ENCODE measurements around the gene ADAMTSL3. TPM values are rescaled to one million over a fixed set of nuclear protein-coding genes. Genes with fewer than 3 reads are reported as not detected.
"Not testable (repeated sequence)": the region's sequence is repeated elsewhere in the genome, so short reads cannot be mapped to it uniquely, and the experiment has no call there.

ADAMTSL3 gene
- total RNA-seq, 8 experiments from 2014 or later = 0.08 to 53.7 (median 0.32) TPM

- Histone ChIP-seq H3K27ac (no peak overlapping the region), H3K4me1 (replicated peaks in 1 of 2) (no peaks in the 10 kb centered on the region), H3K4me3 (no peak overlapping the region)
- in situ Hi-C loops (cut with MboI; ENCODE audit: low pct_unique_long_range_greater_than_20kb in 2 of 9, low sequenced_read_pairs in 9 of 9, unreplicated experiment in 9 of 9) = no loop called here
- no peak for ATAC-seq (replicated peaks in 6 of 8)
- 55 to 94% (median 80%) methylated on average over 1 to 3 of the region's 3 CpGs; no CpG with 5 or more reads in 3 of the 10 experiments for WGBS, 10 experiments
These were observed 289.1 kb downstream of the ADAMTSL3 start for GRCh38 chr15:83943043-83943442.

GRCh38 chr15:83943849-83944404 lies 290.0 kb downstream of the ADAMTSL3 start:
- 45 to 100% (median 74%) methylated on average over 2 to 4 of the region's 4 CpGs; no CpG with 5 or more reads in 2 of the 10 experiments for WGBS, 10 experiments
- H3K27ac ChIP-seq = no peak overlapping the region
- ATAC-seq (replicated peaks in 6 of 8) = no peak
- no peaks in the 10 kb centered on the region for H3K4me1 ChIP-seq (replicated peaks in 1 of 2)
- in situ Hi-C loops (cut with MboI; ENCODE audit: low pct_unique_long_range_greater_than_20kb in 2 of 9, low sequenced_read_pairs in 9 of 9, unreplicated experiment in 9 of 9) = no loop called here
- H3K4me3 ChIP-seq = no peak overlapping the region

GRCh38 chr15:83947156-83947555 lies 293.2 kb downstream of the ADAMTSL3 start:
- Histone ChIP-seq H3K4me1 (replicated peaks in 1 of 2) (no peaks in the 10 kb centered on the region), H3K4me3 (no peak overlapping the region), H3K27ac (no peak overlapping the region)
- WGBS, 10 experiments = 0 to 78% (median 30%) methylated on average over 1 to 4 of the region's 4 CpGs; no CpG with 5 or more reads in 5 of the 10 experiments
- no peak for ATAC-seq (replicated peaks in 6 of 8)
- in situ Hi-C loops (cut with MboI; ENCODE audit: low pct_unique_long_range_greater_than_20kb in 2 of 9, low sequenced_read_pairs in 9 of 9, unreplicated experiment in 9 of 9) = no loop called here

- ATAC-seq (replicated peaks in 6 of 8) = no peak
- no peak overlapping the region for H3K4me3 ChIP-seq
- in situ Hi-C loops (cut with MboI; ENCODE audit: low pct_unique_long_range_greater_than_20kb in 2 of 9, low sequenced_read_pairs in 9 of 9, unreplicated experiment in 9 of 9) = no loop called here
These were observed 300.6 kb downstream of the ADAMTSL3 start for GRCh38 chr15:83954506-83954905.

GRCh38 chr15:83955806-83956265 lies 301.9 kb downstream of the ADAMTSL3 start:
- H3K4me1 ChIP-seq (replicated peaks in 1 of 2) = no peaks in the 10 kb centered on the region
- H3K4me3 ChIP-seq = no peak overlapping the region
- 80 to 100% (median 100%) methylated on average over 1 of the region's 1 CpG; no CpG with 5 or more reads in 6 of the 10 experiments for WGBS, 10 experiments
- ATAC-seq (replicated peaks in 6 of 8) = peak in 2 of 8 experiments; percentile 29 to 59
- in situ Hi-C loops (cut with MboI; ENCODE audit: low pct_unique_long_range_greater_than_20kb in 2 of 9, low sequenced_read_pairs in 9 of 9, unreplicated experiment in 9 of 9) = no loop called here
- no peak overlapping the region for H3K27ac ChIP-seq

More at GRCh38 chr15:83954506-83954905, 300.6 kb downstream of the ADAMTSL3 start:
- H3K27ac ChIP-seq = no peak overlapping the region
- H3K4me1 ChIP-seq (replicated peaks in 1 of 2) = no peaks in the 10 kb centered on the region

- in situ Hi-C loops (cut with MboI; ENCODE audit: low pct_unique_long_range_greater_than_20kb in 2 of 9, low sequenced_read_pairs in 9 of 9, unreplicated experiment in 9 of 9) = no loop called here
- WGBS, 10 experiments = 41 to 83% (median 69%) methylated on average over 1 to 4 of the region's 4 CpGs; no CpG with 5 or more reads in 2 of the 10 experiments
- Histone ChIP-seq H3K27ac (no peak overlapping the region), H3K4me3 (no peak overlapping the region), H3K4me1 (replicated peaks in 1 of 2) (no peaks in the 10 kb centered on the region)
- no peak for ATAC-seq (replicated peaks in 6 of 8)
These were observed 303.0 kb downstream of the ADAMTSL3 start for GRCh38 chr15:83956887-83957286.

- Histone ChIP-seq H3K4me3 (no peak overlapping the region), H3K4me1 (replicated peaks in 1 of 2) (no peaks in the 10 kb centered on the region), H3K27ac (no peak overlapping the region)
- in situ Hi-C loops (cut with MboI; ENCODE audit: low pct_unique_long_range_greater_than_20kb in 2 of 9, low sequenced_read_pairs in 9 of 9, unreplicated experiment in 9 of 9) = no loop called here
- 44 to 100% (median 70%) methylated on average over 1 to 2 of the region's 2 CpGs; no CpG with 5 or more reads in 1 of the 10 experiments for WGBS, 10 experiments
- ATAC-seq (replicated peaks in 6 of 8) = no peak
These were observed 305.6 kb downstream of the ADAMTSL3 start for GRCh38 chr15:83959477-83959876.

GRCh38 chr15:83960192-83960829 lies 306.4 kb downstream of the ADAMTSL3 start:
- WGBS, 10 experiments = 21 to 100% (median 65%) methylated on average over 1 to 6 of the region's 6 CpGs
- no peak overlapping the region for H3K4me3 ChIP-seq
- in situ Hi-C loops (cut with MboI; ENCODE audit: low pct_unique_long_range_greater_than_20kb in 2 of 9, low sequenced_read_pairs in 9 of 9, unreplicated experiment in 9 of 9) = no loop called here
- H3K4me1 ChIP-seq (replicated peaks in 1 of 2) = no peaks in the 10 kb centered on the region
- no peak overlapping the region for H3K27ac ChIP-seq
- ATAC-seq (replicated peaks in 6 of 8) = no peak

- no peaks in the 10 kb centered on the region for H3K4me1 ChIP-seq (replicated peaks in 1 of 2)
- no peak overlapping the region for H3K27ac ChIP-seq
- in situ Hi-C loops (cut with MboI; ENCODE audit: low pct_unique_long_range_greater_than_20kb in 2 of 9, low sequenced_read_pairs in 9 of 9, unreplicated experiment in 9 of 9) = no loop called here
- 40 to 94% (median 71%) methylated on average over 1 to 3 of the region's 3 CpGs for WGBS, 10 experiments
- no peak for ATAC-seq (replicated peaks in 6 of 8)
- H3K4me3 ChIP-seq = no peak overlapping the region
These were observed 307.4 kb downstream of the ADAMTSL3 start for GRCh38 chr15:83961311-83961710.

GRCh38 chr15:83964967-83965366 lies 311.0 kb downstream of the ADAMTSL3 start:
- in situ Hi-C loops (cut with MboI; ENCODE audit: low pct_unique_long_range_greater_than_20kb in 2 of 9, low sequenced_read_pairs in 9 of 9, unreplicated experiment in 9 of 9); H3K4me1 ChIP-seq (replicated peaks in 1 of 2); H3K4me3 ChIP-seq; ATAC-seq (replicated peaks in 6 of 8); H3K27ac ChIP-seq: not testable (repeated sequence)
- no CpG with 5 or more reads among the region's 1 CpG for WGBS, 10 experiments

GRCh38 chr15:83970295-83970890 lies 316.5 kb downstream of the ADAMTSL3 start:
- H3K27ac ChIP-seq = no peak overlapping the region
- in situ Hi-C loops (cut with MboI; ENCODE audit: low pct_unique_long_range_greater_than_20kb in 2 of 9, low sequenced_read_pairs in 9 of 9, unreplicated experiment in 9 of 9) = no loop called here
- 50 to 100% (median 91%) methylated on average over 1 to 11 of the region's 12 CpGs for WGBS, 10 experiments
- no peak for ATAC-seq (replicated peaks in 6 of 8)
- H3K4me3 ChIP-seq = no peak overlapping the region
- no peaks in the 10 kb centered on the region for H3K4me1 ChIP-seq (replicated peaks in 1 of 2)

GRCh38 chr15:83971992-83972391 lies 318.1 kb downstream of the ADAMTSL3 start:
- 17 to 88% (median 66%) methylated on average over 2 to 3 of the region's 3 CpGs; no CpG with 5 or more reads in 1 of the 10 experiments for WGBS, 10 experiments
- Histone ChIP-seq H3K4me3 (no peak overlapping the region), H3K27ac (no peak overlapping the region), H3K4me1 (replicated peaks in 1 of 2) (no peaks in the 10 kb centered on the region)
- peak in 2 of 8 experiments; percentile 58 to 75 for ATAC-seq (replicated peaks in 6 of 8)
- in situ Hi-C loops (cut with MboI; ENCODE audit: low pct_unique_long_range_greater_than_20kb in 2 of 9, low sequenced_read_pairs in 9 of 9, unreplicated experiment in 9 of 9) = no loop called here

GRCh38 chr15:83973816-83974215 lies 319.9 kb downstream of the ADAMTSL3 start:
- H3K27ac ChIP-seq = no peak overlapping the region
- in situ Hi-C loops (cut with MboI; ENCODE audit: low pct_unique_long_range_greater_than_20kb in 2 of 9, low sequenced_read_pairs in 9 of 9, unreplicated experiment in 9 of 9) = no loop called here
- peak in 1 of 8 experiments; percentile 25 for ATAC-seq (replicated peaks in 6 of 8)
- no peaks in the 10 kb centered on the region for H3K4me1 ChIP-seq (replicated peaks in 1 of 2)
- 0 to 100% (median 76%) methylated on average over 1 to 2 of the region's 3 CpGs; no CpG with 5 or more reads in 4 of the 10 experiments for WGBS, 10 experiments
- H3K4me3 ChIP-seq = no peak overlapping the region

Data from motor neuron (in vitro differentiated cells).